ENCODE data around the gene TLK2.

Gene TLK2

DNA sequence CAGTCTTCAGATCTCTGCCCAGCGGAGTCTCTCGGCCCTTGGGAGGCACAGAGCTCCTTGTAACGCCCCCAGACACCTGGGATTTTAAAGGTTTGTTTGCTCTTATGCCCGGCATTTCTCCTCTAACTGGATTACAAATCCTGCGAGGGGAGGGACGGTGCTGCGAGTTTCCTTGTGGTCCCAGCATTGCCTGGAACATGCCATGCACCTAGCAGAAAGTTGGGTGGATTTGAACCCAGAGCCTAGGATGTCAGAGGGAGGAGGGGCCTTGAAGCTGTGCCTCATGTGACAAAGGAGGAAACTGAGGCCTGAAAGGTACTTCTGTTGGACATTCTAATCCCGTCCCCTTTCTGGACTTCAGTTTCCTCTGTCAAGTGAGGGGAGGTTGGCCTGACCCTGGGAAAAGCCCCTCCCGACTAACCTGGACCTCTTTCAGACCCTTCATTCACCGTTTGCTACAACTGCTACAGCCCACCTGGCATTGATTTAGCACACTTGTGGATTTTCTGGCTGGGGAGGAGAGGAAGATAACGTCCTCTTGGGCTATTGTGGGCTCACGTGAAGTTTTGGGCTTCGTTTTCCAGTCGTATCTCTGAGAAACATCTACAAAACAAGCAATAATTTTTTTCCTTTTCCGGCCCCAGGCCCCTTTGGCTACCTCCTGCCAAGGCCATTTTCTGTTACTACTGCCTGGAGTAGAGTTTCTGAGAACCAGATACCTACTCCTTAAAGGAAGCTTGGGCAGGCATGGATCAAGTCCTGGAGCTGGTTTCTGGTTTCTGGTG lies 179.7 kb downstream of the TLK2 start:
- no peak for DNase-seq

GRCh38 chr17:62660629-62661118 lies 182.0 kb downstream of the TLK2 start:
- DNase-seq: no peak

DNA sequence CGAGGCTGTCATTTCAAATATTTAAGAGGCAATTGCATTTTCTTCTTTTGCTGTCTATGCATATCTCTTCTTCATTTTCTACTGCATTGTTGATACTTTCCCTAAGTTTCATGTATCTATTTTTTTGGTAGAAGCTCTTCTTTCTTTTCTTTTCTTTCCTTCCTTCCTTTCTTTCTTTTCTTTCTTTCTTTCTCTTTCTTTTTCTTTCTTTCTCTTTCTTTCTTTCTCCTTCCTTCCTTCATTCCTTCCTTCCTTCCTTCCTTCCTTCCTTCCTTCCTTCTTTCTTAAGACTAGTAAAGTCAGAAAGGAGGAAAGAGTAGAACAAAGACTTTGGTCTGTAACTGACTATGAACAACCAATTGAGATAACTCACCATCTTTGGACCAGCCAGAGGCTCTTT lies 182.7 kb downstream of the TLK2 start:
- no peak for DNase-seq

- no peak for DNase-seq
Observed at GRCh38 chr17:62662855-62663254, 184.2 kb downstream of the TLK2 start.

Measured in fibroblast of skin of right biceps (primary cell).